HG02798 (cell line): Measurements from ENCODE around the gene CLK1.

ENCODE experiments used
- ATAC-seq: cut with Tn5 transposase; IDR thresholded peaks from one replicate; pipeline ENCODE4 v1.9.1; 2021; ENCODE audit warnings: mild to moderate bottlenecking; ENCODE audit not compliant: unreplicated experiment, poor library complexity

The CLK1 gene

GRCh38 chr2:200812122-200813022 lies 52.1 kb downstream of the CLK1 start:
- ATAC-seq, result peak; percentile 40

GRCh38 chr2:200811333-200812121 lies 52.9 kb downstream of the CLK1 start, which contains the start of gene BZW1:
Gene BZW1 (plus strand): TSS chr2:200811910. CDS start chr2:200813218, 1,308 bp downstream.
- ATAC-seq, result peak; percentile 75

- ATAC-seq, result no peak
These were observed 53.5 kb downstream of the CLK1 start for GRCh38 chr2:200810998-200811332.

GRCh38 chr2:200810252-200810997 lies 54.0 kb downstream of the CLK1 start:
- no peak for ATAC-seq

GRCh38 chr2:200809506-200810251 lies 54.8 kb downstream of the CLK1 start:
- no peak for ATAC-seq
